Measurements from ENCODE around the gene EIPR1. TPM values are rescaled to one million over a fixed set of nuclear protein-coding genes. Genes with fewer than 3 reads are reported as not detected.
A peak's percentile ranks its signal among the peaks of the same experiment; 100 is the strongest.

Gene EIPR1
- total RNA-seq, 1 experiment from 2014 or later, result 27.8 TPM

DNA sequence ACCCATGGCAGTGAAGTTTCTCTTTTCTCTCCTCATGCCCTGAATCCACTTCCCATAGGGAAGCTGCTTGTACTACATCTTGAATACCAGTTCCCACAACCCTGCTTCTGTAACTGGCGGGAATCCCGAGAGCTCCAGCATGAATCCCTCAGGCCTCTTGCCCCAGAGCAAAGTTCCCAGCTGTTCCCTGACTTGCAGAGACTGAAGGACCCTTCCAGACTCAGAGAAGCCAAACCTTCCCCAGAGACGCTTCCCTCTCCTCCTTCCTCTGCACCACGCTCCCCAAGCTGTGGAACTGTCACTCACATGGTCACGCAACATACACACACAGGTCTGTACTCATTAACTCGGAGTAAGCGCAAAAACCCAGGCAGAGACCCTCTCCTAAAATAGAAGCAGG is 28.3 kb upstream of the EIPR1 start:
- no peak overlapping the region for H3K23ac ChIP-seq (ENCODE audit: insufficient read length, low read depth, low read length)
- H4K20me1 ChIP-seq (ENCODE audit: control insufficient read depth, insufficient read depth, insufficient read length), result no peaks in the 10 kb centered on the region
- no peak overlapping the region for H3K4me3 Mint-ChIP-seq
- no peak overlapping the region for H4K91ac ChIP-seq (ENCODE audit: insufficient read length, low read depth, low read length)
- H3K36me3 Mint-ChIP-seq (ENCODE audit: insufficient read depth in 1 of 3, low read depth in 3 of 3), result peaks cover 5 to 38% (median 38%) of the 10 kb centered on the region in 3 experiments; a peak in 6 of 7 replicates
- no peak overlapping the region for H2BK15ac ChIP-seq (ENCODE audit: low read depth, low read length)
- no peak overlapping the region for H4K8ac ChIP-seq (replicated peaks; ENCODE audit: insufficient read length, low read depth, low read length)
- H2AK5ac ChIP-seq (ENCODE audit: insufficient read length, low read length), result no peak overlapping the region
- H3K56ac ChIP-seq (ENCODE audit: insufficient read length, low read depth, low read length), result no peak overlapping the region
- no peak overlapping the region for H3K4ac ChIP-seq (ENCODE audit: low read depth, low read length)
- no peaks in the 10 kb centered on the region for H3K4me1 ChIP-seq (ENCODE audit: insufficient read depth, low read length)
- no peak overlapping the region for H3K4me2 ChIP-seq (ENCODE audit: insufficient read depth, insufficient read length, low read length)
- no peak overlapping the region for H2BK20ac ChIP-seq (ENCODE audit: low read depth, low read length, poor library complexity, severe bottlenecking)
- no peaks in the 10 kb centered on the region for H3K79me2 ChIP-seq (ENCODE audit: insufficient read depth, low read length)
- H3K23me2 ChIP-seq (ENCODE audit: insufficient read length, low read depth, low read length, poor library complexity, severe bottlenecking), result no peaks in the 10 kb centered on the region
- no peak overlapping the region for H3T11ph ChIP-seq (ENCODE audit: low read length)
- H3K27me3 ChIP-seq (ENCODE audit: insufficient read depth, low read length), result no peaks in the 10 kb centered on the region
- no peak overlapping the region for H3K27ac ChIP-seq (ENCODE audit: insufficient read length, low read depth, low read length)
- H4K5ac ChIP-seq (ENCODE audit: insufficient read length, low read depth, low read length), result no peak overlapping the region
- no peak overlapping the region for H3K18ac ChIP-seq (ENCODE audit: insufficient read length, low read depth, low read length)
- no peaks in the 10 kb centered on the region for H3K4me1 Mint-ChIP-seq
- no peaks in the 10 kb centered on the region for H3K9me3 Mint-ChIP-seq
- TF ChIP-seq, protein P1, sequence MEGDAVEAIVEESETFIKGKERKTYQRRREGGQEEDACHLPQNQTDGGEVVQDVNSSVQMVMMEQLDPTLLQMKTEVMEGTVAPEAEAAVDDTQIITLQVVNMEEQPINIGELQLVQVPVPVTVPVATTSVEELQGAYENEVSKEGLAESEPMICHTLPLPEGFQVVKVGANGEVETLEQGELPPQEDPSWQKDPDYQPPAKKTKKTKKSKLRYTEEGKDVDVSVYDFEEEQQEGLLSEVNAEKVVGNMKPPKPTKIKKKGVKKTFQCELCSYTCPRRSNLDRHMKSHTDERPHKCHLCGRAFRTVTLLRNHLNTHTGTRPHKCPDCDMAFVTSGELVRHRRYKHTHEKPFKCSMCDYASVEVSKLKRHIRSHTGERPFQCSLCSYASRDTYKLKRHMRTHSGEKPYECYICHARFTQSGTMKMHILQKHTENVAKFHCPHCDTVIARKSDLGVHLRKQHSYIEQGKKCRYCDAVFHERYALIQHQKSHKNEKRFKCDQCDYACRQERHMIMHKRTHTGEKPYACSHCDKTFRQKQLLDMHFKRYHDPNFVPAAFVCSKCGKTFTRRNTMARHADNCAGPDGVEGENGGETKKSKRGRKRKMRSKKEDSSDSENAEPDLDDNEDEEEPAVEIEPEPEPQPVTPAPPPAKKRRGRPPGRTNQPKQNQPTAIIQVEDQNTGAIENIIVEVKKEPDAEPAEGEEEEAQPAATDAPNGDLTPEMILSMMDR (conservative IDR thresholded peaks at IDR 0.05), result no peak
- no peak overlapping the region for H2BK12ac ChIP-seq (ENCODE audit: insufficient read length, low read depth, low read length)
- H3K14ac ChIP-seq (ENCODE audit: insufficient read depth, low read length), result no peak overlapping the region
- no peak for DNase-seq
- H2AFZ ChIP-seq (ENCODE audit: low read length), result no peak overlapping the region
- no peaks in the 10 kb centered on the region for H3K79me1 ChIP-seq (ENCODE audit: insufficient read depth, low read depth, low read length, poor library complexity, severe bottlenecking)
- WGBS (ENCODE audit: extremely low coverage, insufficient read length, low lambda C conversion rate), result no CpG with 5 or more reads among the region's 7 CpGs
- no peak overlapping the region for H2BK120ac ChIP-seq (ENCODE audit: low read depth, low read length, poor library complexity, severe bottlenecking)
- no peaks in the 10 kb centered on the region for H3K27me3 Mint-ChIP-seq (ENCODE audit: low read depth)
- no peak overlapping the region for H3K9ac ChIP-seq (ENCODE audit: extremely low read depth, insufficient read length, low read length)
- no peak overlapping the region for H2BK5ac ChIP-seq (ENCODE audit: insufficient read length, low read length)
- no peaks in the 10 kb centered on the region for H3K9me3 ChIP-seq (ENCODE audit: control insufficient read depth, low read depth, low read length)
- H3K27ac Mint-ChIP-seq, result peak overlapping the region in 1 of 3 experiments; percentile 87; a peak in 1 of 7 replicates
